ENCODE measurements around the gene TLE5.

TLE5 gene

GRCh38 chr19:3080286-3080685 is 18.0 kb upstream of the TLE5 start:
- H3K4me3 ChIP-seq (ENCODE audit: low read depth, low read length) = no peak overlapping the region
- TF ChIP-seq CTCF (IDR thresholded peaks at IDR 0.05; ENCODE audit: low read depth, low read length) = no peak

GRCh38 chr19:3079578-3079977 is 17.3 kb upstream of the TLE5 start:
- TF ChIP-seq CTCF (IDR thresholded peaks at IDR 0.05; ENCODE audit: low read depth, low read length) = no peak

GRCh38 chr19:3075605-3076431 is 13.5 kb upstream of the TLE5 start:
- H3K4me3 ChIP-seq (ENCODE audit: low read depth, low read length) = no peak overlapping the region
- TF ChIP-seq CTCF (IDR thresholded peaks at IDR 0.05; ENCODE audit: low read depth, low read length) = peak; percentile 86

More at GRCh38 chr19:3079578-3079977, 17.3 kb upstream of the TLE5 start:
- H3K4me3 ChIP-seq (ENCODE audit: low read depth, low read length) = no peak overlapping the region

- no peak for TF ChIP-seq CTCF (IDR thresholded peaks at IDR 0.05; ENCODE audit: low read depth, low read length)
- H3K4me3 ChIP-seq (ENCODE audit: low read depth, low read length) = no peak overlapping the region
Measured at GRCh38 chr19:3073931-3074595, 11.8 kb upstream of the TLE5 start.

GRCh38 chr19:3073159-3073563 is 10.9 kb upstream of the TLE5 start:
- TF ChIP-seq CTCF (IDR thresholded peaks at IDR 0.05; ENCODE audit: low read depth, low read length) = no peak
- H3K4me3 ChIP-seq (ENCODE audit: low read depth, low read length) = no peak overlapping the region

- TF ChIP-seq CTCF (IDR thresholded peaks at IDR 0.05; ENCODE audit: low read depth, low read length) = no peak
- H3K4me3 ChIP-seq (ENCODE audit: low read depth, low read length) = no peak overlapping the region
Measured at GRCh38 chr19:3071768-3072167, 9.5 kb upstream of the TLE5 start.

- no peak overlapping the region for H3K4me3 ChIP-seq (ENCODE audit: low read depth, low read length)
- no peak for TF ChIP-seq CTCF (IDR thresholded peaks at IDR 0.05; ENCODE audit: low read depth, low read length)
Measured at GRCh38 chr19:3068071-3068470, 5.8 kb upstream of the TLE5 start.

All from WI38 (cell line).